WTC11 (cell line): ENCODE results near the gene ZRSR2. TPM values are rescaled to one million over a fixed set of nuclear protein-coding genes. Genes with fewer than 3 reads are reported as not detected.

Experiments used
- ATAC-seq: fragments of 200-7000 bp; cut with Tn5 transposase; 2 replicates; pipeline ENCODE4 v1.10.0; 2021; ENCODE audit warnings: mild to moderate bottlenecking, moderate library complexity
- CTCF ChIA-PET: fragments of 300-600 bp; sonication (Branson Sonifier 250); formaldehyde crosslinking; loops from one replicate; lab custom pipeline; 2021; ENCODE audit warnings: antibody characterized with exemption; lab: Charles Lee
- POLR2A ChIA-PET: fragments of 350-600 bp; sonication (Branson Sonifier 250); formaldehyde crosslinking; loops from one replicate; lab custom pipeline; 2021; ENCODE audit warnings: antibody characterized with exemption; lab: Charles Lee
- DNase-seq: peaks from one replicate; pipeline ENCODE4 v3.0.0; 2021; ENCODE audit warnings: low spot score
- H3K27ac Mint-ChIP-seq: 2 replicates; pipeline ENCODE4 v1.8.0; 2021; ENCODE audit warnings: mixed read lengths
- H3K27me3 Mint-ChIP-seq: 2 replicates; pipeline ENCODE4 v1.8.0; 2021; ENCODE audit warnings: low read depth, mild to moderate bottlenecking, moderate library complexity, mixed read lengths
- H3K36me3 Mint-ChIP-seq: 2 replicates; pipeline ENCODE4 v1.8.0; 2021; ENCODE audit warnings: mixed read lengths
- H3K4me1 Mint-ChIP-seq: 2 replicates; pipeline ENCODE4 v1.8.0; 2022; ENCODE audit warnings: mixed read lengths
- H3K4me3 Mint-ChIP-seq: 2 replicates; pipeline ENCODE4 v1.8.0; 2021; ENCODE audit warnings: mild to moderate bottlenecking, moderate library complexity, mixed read lengths
- H3K9me3 Mint-ChIP-seq: 2 replicates; pipeline ENCODE4 v1.8.0; 2021; ENCODE audit warnings: mixed read lengths
- AR ChIP-seq: fragments of 250-450 bp; sonication (Bioruptor Pico); IDR thresholded peaks from 2 replicates; pipeline ENCODE4 v1.9.0; 2021; ENCODE audit warnings: mild to moderate bottlenecking
- ATF6 ChIP-seq: sonication (generic); formaldehyde crosslinking; IDR thresholded peaks from 2 replicates; pipeline ENCODE4 v1.8.1; 2023; ENCODE audit warnings: mild to moderate bottlenecking, missing genetic modification reagents
- E2F5 ChIP-seq: sonication (generic); formaldehyde crosslinking; IDR thresholded peaks from 2 replicates; pipeline ENCODE4 v1.8.1; 2022; ENCODE audit warnings: mild to moderate bottlenecking, moderate library complexity, missing genetic modification reagents
- MXD4 ChIP-seq: fragments of 250-450 bp; sonication (Bioruptor Pico); IDR thresholded peaks from 2 replicates; pipeline ENCODE4 v1.8.0; 2021; ENCODE audit warnings: mild to moderate bottlenecking, moderate library complexity, borderline replicate concordance
- NR3C1 ChIP-seq: sonication (generic); formaldehyde crosslinking; conservative IDR thresholded peaks from 2 replicates; pipeline ENCODE4 v1.8.1; 2023; ENCODE audit warnings: low read depth, mild to moderate bottlenecking, missing genetic modification reagents
- SMAD3 ChIP-seq: sonication (generic); formaldehyde crosslinking; IDR thresholded peaks from 2 replicates; pipeline ENCODE4 v1.8.0; 2022; ENCODE audit warnings: missing genetic modification reagents, mild to moderate bottlenecking, borderline replicate concordance
- TCF7 ChIP-seq: sonication (generic); formaldehyde crosslinking; IDR thresholded peaks from 2 replicates; pipeline ENCODE4 v1.8.0; 2022; ENCODE audit warnings: mild to moderate bottlenecking, low read depth, missing genetic modification reagents, moderate library complexity
- ZNF219 ChIP-seq: sonication (generic); formaldehyde crosslinking; IDR thresholded peaks from 2 replicates; pipeline ENCODE4 v1.8.0; 2023; ENCODE audit warnings: missing genetic modification reagents, mild to moderate bottlenecking, borderline replicate concordance
- ZNF263 ChIP-seq: sonication (generic); formaldehyde crosslinking; IDR thresholded peaks from 2 replicates; pipeline ENCODE4 v1.8.1; 2022; ENCODE audit warnings: low read depth, mild to moderate bottlenecking, moderate library complexity, missing genetic modification reagents
- ZNF416 ChIP-seq: fragments of 250-450 bp; sonication (Bioruptor Pico); IDR thresholded peaks from 2 replicates; pipeline ENCODE4 v1.9.0; 2021; ENCODE audit warnings: mild to moderate bottlenecking, inconsistent platforms
- ZNF423 ChIP-seq: fragments of 250-450 bp; sonication (Bioruptor Pico); IDR thresholded peaks from 2 replicates; pipeline ENCODE4 v2.1.2; 2022; ENCODE audit warnings: mild to moderate bottlenecking, moderate library complexity
- total RNA-seq: library from RNA; stranded (reverse); gene quantifications from 3 replicates; pipeline ENCODE4 v1.2.3, GENCODE V29; 2021
- TF ChIP-seq, protein P1 (sequence below): sonication (generic); formaldehyde crosslinking; conservative IDR thresholded peaks from 2 replicates; pipeline ENCODE4 v1.8.1; 2023; ENCODE audit warnings: mild to moderate bottlenecking, low read depth, missing genetic modification reagents, moderate library complexity
- TF ChIP-seq, protein P2 (sequence below): fragments of 250-450 bp; sonication (Bioruptor Pico); IDR thresholded peaks from 2 replicates; pipeline ENCODE4 v2.1.2; 2022; ENCODE audit warnings: mild to moderate bottlenecking, moderate library complexity
- TF ChIP-seq, protein P3 (sequence below): sonication (generic); formaldehyde crosslinking; IDR thresholded peaks from 2 replicates; pipeline ENCODE4 v1.8.1; 2023; ENCODE audit warnings: mild to moderate bottlenecking, missing genetic modification reagents
- TF ChIP-seq, protein P4 (sequence below): fragments of 250-450 bp; sonication (Bioruptor Pico); IDR thresholded peaks from 2 replicates; pipeline ENCODE4 v1.9.0; 2021; ENCODE audit warnings: mild to moderate bottlenecking
- TF ChIP-seq, protein P5 (sequence below): sonication (generic); formaldehyde crosslinking; IDR thresholded peaks from 2 replicates; pipeline ENCODE4 v1.8.0; 2022; ENCODE audit warnings: mild to moderate bottlenecking, missing genetic modification reagents

ZRSR2 gene
- total RNA-seq, 1 experiment from 2014 or later, result 8.6 TPM

DNA sequence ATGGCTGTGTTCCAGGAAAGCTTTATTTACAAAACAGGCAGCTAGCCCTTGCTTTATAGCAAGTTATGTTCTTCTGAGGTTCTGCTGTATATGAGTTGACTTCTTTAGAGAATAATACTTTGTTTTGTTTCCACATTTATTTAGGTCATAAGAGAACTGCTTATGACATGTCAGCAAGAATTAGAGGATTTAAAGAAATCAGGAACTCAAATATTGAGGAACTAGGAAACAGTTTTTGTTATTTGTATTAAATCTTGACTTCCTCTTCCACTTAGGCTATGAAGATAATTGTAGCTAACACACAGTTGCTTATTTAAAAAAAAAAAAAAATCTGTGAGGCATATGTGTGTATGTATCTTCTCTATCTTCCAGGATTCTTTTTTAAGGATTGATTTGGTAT is 14.3 kb downstream of the ZRSR2 start (continued):
- TF ChIP-seq ZNF416 (CRISPR knock-in tag), result no peak
- no peak for TF ChIP-seq SMAD3
- TF ChIP-seq TCF7, result no peak
- no peak for TF ChIP-seq ATF6 (CRISPR knock-in tag)

- TF ChIP-seq ZNF423 (CRISPR knock-in tag) (no peak), MXD4 (CRISPR knock-in tag) (no peak), E2F5 (CRISPR knock-in tag) (no peak), ZNF219 (no peak), AR (CRISPR knock-in tag) (no peak), NR3C1 (CRISPR knock-in tag) (no peak), ZNF263 (no peak)
- TF ChIP-seq, protein P1, sequence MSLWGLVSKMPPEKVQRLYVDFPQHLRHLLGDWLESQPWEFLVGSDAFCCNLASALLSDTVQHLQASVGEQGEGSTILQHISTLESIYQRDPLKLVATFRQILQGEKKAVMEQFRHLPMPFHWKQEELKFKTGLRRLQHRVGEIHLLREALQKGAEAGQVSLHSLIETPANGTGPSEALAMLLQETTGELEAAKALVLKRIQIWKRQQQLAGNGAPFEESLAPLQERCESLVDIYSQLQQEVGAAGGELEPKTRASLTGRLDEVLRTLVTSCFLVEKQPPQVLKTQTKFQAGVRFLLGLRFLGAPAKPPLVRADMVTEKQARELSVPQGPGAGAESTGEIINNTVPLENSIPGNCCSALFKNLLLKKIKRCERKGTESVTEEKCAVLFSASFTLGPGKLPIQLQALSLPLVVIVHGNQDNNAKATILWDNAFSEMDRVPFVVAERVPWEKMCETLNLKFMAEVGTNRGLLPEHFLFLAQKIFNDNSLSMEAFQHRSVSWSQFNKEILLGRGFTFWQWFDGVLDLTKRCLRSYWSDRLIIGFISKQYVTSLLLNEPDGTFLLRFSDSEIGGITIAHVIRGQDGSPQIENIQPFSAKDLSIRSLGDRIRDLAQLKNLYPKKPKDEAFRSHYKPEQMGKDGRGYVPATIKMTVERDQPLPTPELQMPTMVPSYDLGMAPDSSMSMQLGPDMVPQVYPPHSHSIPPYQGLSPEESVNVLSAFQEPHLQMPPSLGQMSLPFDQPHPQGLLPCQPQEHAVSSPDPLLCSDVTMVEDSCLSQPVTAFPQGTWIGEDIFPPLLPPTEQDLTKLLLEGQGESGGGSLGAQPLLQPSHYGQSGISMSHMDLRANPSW (CRISPR knock-in tag), result no peak
- TF ChIP-seq, protein P2, sequence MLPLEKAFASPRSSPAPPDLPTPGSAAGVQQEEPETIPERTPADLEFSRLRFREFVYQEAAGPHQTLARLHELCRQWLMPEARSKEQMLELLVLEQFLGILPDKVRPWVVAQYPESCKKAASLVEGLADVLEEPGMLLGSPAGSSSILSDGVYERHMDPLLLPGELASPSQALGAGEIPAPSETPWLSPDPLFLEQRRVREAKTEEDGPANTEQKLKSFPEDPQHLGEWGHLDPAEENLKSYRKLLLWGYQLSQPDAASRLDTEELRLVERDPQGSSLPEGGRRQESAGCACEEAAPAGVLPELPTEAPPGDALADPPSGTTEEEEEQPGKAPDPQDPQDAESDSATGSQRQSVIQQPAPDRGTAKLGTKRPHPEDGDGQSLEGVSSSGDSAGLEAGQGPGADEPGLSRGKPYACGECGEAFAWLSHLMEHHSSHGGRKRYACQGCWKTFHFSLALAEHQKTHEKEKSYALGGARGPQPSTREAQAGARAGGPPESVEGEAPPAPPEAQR (CRISPR knock-in tag), result no peak
- TF ChIP-seq, protein P3, sequence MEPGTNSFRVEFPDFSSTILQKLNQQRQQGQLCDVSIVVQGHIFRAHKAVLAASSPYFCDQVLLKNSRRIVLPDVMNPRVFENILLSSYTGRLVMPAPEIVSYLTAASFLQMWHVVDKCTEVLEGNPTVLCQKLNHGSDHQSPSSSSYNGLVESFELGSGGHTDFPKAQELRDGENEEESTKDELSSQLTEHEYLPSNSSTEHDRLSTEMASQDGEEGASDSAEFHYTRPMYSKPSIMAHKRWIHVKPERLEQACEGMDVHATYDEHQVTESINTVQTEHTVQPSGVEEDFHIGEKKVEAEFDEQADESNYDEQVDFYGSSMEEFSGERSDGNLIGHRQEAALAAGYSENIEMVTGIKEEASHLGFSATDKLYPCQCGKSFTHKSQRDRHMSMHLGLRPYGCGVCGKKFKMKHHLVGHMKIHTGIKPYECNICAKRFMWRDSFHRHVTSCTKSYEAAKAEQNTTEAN, result no peak
- TF ChIP-seq, protein P4, sequence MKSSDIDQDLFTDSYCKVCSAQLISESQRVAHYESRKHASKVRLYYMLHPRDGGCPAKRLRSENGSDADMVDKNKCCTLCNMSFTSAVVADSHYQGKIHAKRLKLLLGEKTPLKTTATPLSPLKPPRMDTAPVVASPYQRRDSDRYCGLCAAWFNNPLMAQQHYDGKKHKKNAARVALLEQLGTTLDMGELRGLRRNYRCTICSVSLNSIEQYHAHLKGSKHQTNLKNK (CRISPR knock-in tag), result no peak
- TF ChIP-seq, protein P5, sequence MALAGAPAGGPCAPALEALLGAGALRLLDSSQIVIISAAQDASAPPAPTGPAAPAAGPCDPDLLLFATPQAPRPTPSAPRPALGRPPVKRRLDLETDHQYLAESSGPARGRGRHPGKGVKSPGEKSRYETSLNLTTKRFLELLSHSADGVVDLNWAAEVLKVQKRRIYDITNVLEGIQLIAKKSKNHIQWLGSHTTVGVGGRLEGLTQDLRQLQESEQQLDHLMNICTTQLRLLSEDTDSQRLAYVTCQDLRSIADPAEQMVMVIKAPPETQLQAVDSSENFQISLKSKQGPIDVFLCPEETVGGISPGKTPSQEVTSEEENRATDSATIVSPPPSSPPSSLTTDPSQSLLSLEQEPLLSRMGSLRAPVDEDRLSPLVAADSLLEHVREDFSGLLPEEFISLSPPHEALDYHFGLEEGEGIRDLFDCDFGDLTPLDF (CRISPR knock-in tag), result no peak
- H3K9me3 Mint-ChIP-seq, result no peaks in the 10 kb centered on the region
- peaks cover 46% of the 10 kb centered on the region for H3K36me3 Mint-ChIP-seq
- ATAC-seq (no peak), DNase-seq (no peak)
- no peaks in the 10 kb centered on the region for H3K4me1 Mint-ChIP-seq
- POLR2A ChIA-PET, result no interaction called here
- CTCF ChIA-PET, result interaction anchor here (0.6 to 1.3 kb wide), 2 partner anchors 10 to 863 kb away, joined by 3 to 4 read pairs; no protein-coding TSS in a partner anchor
- no peaks in the 10 kb centered on the region for H3K27me3 Mint-ChIP-seq
- no peak overlapping the region for H3K4me3 Mint-ChIP-seq
- no peak overlapping the region for H3K27ac Mint-ChIP-seq
Observed at GRCh38 chrX:15808254-15808653, 18.0 kb downstream of the ZRSR2 start.
